GM18505 (cell line): Measurements from ENCODE around the gene HSD3B7.
"Not testable (repeated sequence)": the region's sequence is repeated elsewhere in the genome, so short reads cannot be mapped to it uniquely, and the experiment has no call there.

Source experiments
- ATAC-seq: cut with Tn5 transposase; IDR thresholded peaks from one replicate; pipeline ENCODE4 v1.9.1; 2021; ENCODE audit not compliant: unreplicated experiment
- POLR2A ChIP-seq: IDR thresholded peaks from 4 replicates; pipeline ENCODE4 v1.6.1; 2011; ENCODE audit warnings: borderline replicate concordance; ENCODE audit not compliant: insufficient read depth, insufficient read length; ENCODE audit errors: extremely low read depth

The HSD3B7 gene

GRCh38 chr16:31006589-31006988, 21.6 kb downstream of the HSD3B7 start:
- TF ChIP-seq POLR2A = no peak
- no peak for ATAC-seq

- no peak for TF ChIP-seq POLR2A
- no peak for ATAC-seq
These were observed 22.7 kb downstream of the HSD3B7 start for GRCh38 chr16:31007684-31008083.

GRCh38 chr16:31008149-31008548, 23.1 kb downstream of the HSD3B7 start:
- ATAC-seq = no peak
- no peak for TF ChIP-seq POLR2A

GRCh38 chr16:31008551-31008950, 23.5 kb downstream of the HSD3B7 start:
- no peak for ATAC-seq
- no peak for TF ChIP-seq POLR2A

- no peak for TF ChIP-seq POLR2A
- ATAC-seq = no peak
These were observed 24.1 kb downstream of the HSD3B7 start for GRCh38 chr16:31009120-31009519.

GRCh38 chr16:31009894-31010584, 25.0 kb downstream of the HSD3B7 start:
- ATAC-seq = no peak
- no peak for TF ChIP-seq POLR2A

- TF ChIP-seq POLR2A = no peak
- no peak for ATAC-seq
These were observed 25.7 kb downstream of the HSD3B7 start, which contains the start of gene STX1B for GRCh38 chr16:31010585-31011325. Gene STX1B, minus strand, starts transcription at chr16:31010638. Its CDS starts 242 bp downstream, at chr16:31010396.

- ATAC-seq = not testable (repeated sequence)
These were observed 26.8 kb downstream of the HSD3B7 start for GRCh38 chr16:31011815-31012214.

GRCh38 chr16:31013292-31013691, 28.3 kb downstream of the HSD3B7 start:
- not testable (repeated sequence) for ATAC-seq

GRCh38 chr16:31016018-31016417, 31.0 kb downstream of the HSD3B7 start:
- no peak for ATAC-seq
- no peak for TF ChIP-seq POLR2A

GRCh38 chr16:31017756-31018155, 32.7 kb downstream of the HSD3B7 start:
- ATAC-seq = not testable (repeated sequence)

- no peak for TF ChIP-seq POLR2A
- ATAC-seq = no peak
These were observed 35.5 kb downstream of the HSD3B7 start for GRCh38 chr16:31020536-31020935.

GRCh38 chr16:31022544-31023251, 37.7 kb downstream of the HSD3B7 start:
- ATAC-seq = no peak
- no peak for TF ChIP-seq POLR2A

GRCh38 chr16:31023252-31023602, 38.2 kb downstream of the HSD3B7 start:
- ATAC-seq = no peak
- TF ChIP-seq POLR2A = no peak
